ENCODE measurements around the gene ZNF28.
"Not testable (repeated sequence)": the region's sequence is repeated elsewhere in the genome, so short reads cannot be mapped to it uniquely, and the experiment has no call there.

ZNF28 gene

DNA sequence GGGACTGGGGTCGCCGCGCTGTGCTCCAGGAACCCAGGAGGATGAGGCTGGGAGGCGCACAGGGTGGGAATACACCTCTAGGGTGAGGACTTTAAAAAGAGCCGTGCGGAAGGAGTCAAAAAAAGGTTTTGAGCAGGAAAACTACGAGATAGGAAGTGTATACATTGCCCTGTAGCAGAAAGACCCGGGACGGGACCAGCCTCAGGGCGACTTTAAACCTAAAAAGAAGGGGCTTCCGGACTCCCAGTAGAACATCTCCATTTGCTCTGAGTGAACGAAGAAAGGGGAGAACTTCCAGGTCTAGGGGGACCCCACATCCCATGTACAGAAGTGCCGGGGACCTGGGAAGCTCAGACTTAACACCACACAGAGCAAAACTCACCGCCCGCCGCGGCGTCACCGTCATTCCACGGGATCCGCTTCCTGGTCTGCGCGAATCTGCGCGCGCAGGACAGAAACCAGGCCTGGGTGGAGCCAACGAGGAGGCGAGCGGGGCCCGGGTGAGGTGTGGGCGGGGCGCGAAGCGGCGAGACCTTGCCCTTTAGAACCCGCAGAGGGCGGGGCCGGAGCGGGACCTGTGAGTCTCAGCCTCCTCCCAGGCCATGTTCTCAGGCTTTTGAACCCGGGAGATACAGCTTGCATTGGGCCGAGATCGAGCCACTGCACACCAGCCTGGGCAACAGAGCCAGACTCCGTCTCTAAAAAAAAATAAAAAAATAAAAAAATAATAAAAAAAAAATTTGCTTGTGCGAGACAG lies at the start of gene ZNF28:
TSS of gene ZNF28 (minus strand) at position 430 of the 757 bp plus-strand sequence. CDS start 3,675 bp downstream, outside the sequence.
- DNase-seq = peak in 12 of 14 donors; percentile 2 to 78 (median 30)

GRCh38 chr19:52868031-52868430 lies 46.6 kb upstream of the ZNF28 start:
- DNase-seq = not testable (repeated sequence)

DNA sequence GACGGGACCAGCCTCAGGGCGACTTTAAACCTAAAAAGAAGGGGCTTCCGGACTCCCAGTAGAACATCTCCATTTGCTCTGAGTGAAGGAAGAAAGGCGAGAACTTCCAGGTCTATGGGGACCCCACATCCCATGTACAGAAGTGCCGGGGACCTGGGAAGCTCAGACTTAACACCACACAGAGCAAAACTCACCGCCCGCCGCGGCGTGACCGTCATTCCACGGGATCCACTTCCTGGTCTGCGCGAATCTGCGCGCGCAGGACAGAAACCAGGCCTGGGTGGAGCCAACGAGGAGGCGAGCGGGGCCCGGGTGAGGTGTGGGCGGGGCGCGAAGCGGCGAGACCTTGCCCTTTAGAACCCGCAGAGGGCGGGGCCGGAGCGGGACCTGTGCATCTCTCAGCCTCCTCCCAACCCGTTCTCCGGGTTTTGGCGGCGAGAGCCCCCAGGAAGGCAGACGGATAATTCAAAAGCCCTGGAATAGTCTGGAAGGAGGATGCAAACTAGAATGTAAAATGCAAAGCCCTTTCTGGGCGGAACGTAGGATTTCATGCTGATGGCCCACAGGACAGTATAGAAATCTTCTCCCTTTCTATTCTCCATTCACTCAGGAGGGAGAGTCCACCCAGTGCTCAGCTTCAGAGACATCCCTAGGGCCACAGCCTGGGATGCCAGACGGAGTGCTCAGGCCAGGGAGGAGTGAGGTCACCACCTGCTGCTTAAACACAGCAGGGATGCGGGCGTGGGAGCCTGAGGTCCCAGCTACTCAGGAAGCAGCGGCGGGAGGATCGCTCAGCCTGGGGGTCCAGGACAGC lies 36.2 kb upstream of the ZNF28 start, which contains the start of gene ZNF468:
TSS of gene ZNF468 (minus strand) at position 242 of the 814 bp plus-strand sequence. CDS start 3,347 bp downstream, outside the sequence.
- DNase-seq = peak in 13 of 14 donors; percentile 17 to 84 (median 69)

DNA sequence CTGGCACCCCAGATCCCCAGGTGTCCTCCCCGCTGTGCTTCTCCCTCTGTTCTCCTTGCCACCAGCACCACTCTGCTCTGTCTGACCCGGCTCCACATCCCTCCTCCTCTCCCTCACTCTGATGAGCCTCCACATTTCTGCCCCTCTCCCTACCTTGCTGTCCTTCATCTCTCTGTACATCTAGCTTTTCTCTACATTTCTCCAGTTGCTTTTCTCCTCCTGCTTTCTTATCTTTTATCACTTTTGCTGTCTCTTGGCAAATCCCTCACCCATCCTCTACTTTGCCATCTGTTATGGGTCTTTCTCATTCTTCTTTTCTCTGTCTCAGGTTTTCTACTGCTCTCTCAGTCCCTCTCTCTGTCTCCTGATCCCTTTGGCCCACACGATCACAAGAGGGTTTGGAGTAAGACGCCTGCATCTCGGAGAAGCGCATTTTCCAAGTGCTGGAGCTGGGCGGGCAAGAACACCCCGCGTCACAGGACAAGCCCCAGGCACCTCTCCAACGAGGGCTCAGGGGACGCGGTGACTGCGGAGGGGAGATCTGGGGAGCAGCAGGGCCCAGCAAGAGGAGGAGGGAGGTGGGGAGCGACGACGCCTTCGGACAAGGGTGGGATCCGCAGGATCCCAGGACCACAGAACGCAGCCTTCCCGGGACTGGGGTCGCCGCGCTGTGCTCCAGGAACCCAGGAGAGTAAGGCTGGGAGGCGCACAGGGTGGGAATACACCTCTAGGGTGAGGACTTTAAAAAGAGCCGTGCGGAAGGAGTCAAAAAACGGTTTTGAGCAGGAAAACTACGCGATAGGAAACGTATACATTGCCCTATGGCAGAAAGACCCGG lies 35.3 kb upstream of the ZNF28 start:
- DNase-seq = peak in 1 of 14 donors; percentile 14

GRCh38 chr19:52847352-52847751 lies 25.9 kb upstream of the ZNF28 start:
- not testable (repeated sequence) for DNase-seq

- DNase-seq = not testable (repeated sequence)
Observed at GRCh38 chr19:52840825-52841465, 19.5 kb upstream of the ZNF28 start.

- DNase-seq = not testable (repeated sequence)
Observed at GRCh38 chr19:52834289-52834688, 12.9 kb upstream of the ZNF28 start.

GRCh38 chr19:52833541-52833940 lies 12.1 kb upstream of the ZNF28 start:
- not testable (repeated sequence) for DNase-seq

- DNase-seq = not testable (repeated sequence)
Observed at GRCh38 chr19:52829866-52830265, 8.4 kb upstream of the ZNF28 start.

DNA sequence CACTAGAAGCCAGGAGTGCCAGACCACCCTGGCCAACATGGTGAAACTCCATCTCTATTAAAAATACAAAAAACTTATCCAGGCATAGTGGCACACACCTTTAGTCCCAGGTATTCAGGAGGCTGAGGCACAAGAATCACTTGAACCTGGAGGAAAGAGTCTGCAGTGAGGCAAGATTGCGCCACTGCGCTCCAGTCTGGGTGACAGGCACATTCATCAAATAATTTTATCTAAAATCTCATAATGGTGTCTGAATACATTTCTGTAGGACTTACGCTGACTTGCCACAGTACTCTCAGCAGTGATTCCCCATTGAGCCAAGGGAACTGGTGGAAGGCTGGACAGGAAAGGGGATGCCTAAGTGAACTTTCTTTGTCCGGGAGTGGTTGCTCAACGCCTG lies 4.3 kb upstream of the ZNF28 start:
- no peak for DNase-seq

GRCh38 chr19:52823676-52824075 lies 2.2 kb upstream of the ZNF28 start:
- peak in 2 of 14 donors; percentile 1 to 90 for DNase-seq

DNA sequence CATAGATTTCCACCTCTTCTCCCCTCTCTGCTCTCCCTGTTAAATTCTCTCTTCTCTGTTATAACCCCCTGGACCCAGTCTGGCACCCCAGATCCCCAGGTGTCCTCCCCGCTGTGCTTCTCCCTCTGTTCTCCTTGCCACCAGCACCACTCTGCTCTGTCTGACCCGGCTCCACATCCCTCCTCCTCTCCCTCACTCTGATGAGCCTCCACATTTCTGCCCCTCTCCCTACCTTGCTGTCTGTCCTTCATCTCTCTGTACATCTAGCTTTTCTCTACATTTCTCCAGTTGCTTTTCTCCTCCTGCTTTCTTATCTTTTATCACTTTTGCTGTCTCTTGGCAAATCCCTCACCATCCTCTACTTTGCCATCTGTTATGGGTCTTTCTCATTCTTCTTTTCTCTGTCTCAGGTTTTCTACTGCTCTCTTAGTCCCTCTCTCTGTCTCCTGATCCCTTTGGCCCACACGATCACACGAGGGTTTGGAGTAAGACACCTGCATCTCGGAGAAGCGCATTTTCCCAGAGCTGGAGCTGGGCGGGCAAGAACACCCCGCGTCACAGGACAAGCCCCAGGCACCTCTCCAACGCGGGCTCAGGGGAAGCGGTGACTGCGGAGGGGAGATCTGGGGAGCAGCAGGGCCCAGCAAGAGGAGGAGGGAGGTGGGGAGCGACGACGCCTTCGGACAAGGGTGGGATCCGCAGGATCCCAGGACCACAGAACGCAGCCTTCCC lies 795 bp downstream of the ZNF28 start:
- peak in 4 of 14 donors; percentile 1 to 48 (median 17) for DNase-seq

DNA sequence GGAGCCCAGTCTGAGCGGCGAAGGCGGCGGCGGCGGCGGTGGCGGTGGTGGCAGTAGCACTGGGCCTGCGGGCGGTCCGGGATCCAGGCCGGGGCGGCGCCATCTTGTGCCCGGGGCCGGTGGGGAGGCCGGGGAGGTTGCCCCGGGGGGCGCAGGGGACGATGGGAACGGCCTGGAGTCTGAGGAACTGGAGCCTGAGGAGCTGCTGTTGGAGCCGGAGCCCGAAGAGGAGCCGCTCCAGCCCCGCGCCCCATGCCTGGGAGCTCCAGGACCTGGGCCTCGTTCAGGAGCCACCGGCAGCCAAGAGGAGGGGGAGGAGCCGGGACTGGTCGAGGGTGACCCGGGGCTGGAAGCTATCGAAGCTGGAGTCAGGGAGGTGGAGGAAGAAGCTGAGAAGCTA lies 11.6 kb downstream of the ZNF28 start:
- DNase-seq = no peak

DNA sequence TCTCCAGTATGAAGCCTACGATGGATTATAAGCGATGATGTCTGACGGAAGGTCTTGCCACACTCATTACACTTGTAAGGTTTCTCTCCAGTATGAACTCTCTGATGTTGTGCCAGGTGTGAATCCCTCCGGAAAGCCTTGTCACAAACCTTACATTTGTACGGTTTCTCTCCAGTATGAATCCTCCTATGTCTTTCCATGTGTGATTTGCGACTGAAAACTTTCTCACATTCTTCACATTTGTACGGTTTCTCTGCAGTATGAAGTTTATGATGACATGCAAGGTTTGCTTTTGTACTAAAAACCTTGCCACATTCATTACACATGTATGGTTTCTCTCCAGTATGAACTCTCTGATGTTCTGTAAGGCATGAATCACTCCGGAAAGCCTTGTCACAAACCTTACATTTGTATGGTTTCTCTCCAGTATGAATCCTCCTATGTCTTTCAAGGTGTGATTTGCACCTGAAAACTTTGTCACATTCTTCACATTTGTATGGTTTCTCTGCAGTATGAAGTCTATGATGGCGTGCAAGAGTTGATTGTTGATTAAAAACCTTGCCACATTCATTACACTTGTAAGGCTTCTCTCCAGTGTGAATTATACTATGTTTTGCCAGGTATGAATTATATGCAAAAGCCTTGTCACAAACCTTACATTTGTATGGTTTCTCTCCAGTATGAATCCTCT lies 21.3 kb downstream of the ZNF28 start:
- DNase-seq = not testable (repeated sequence)

DNA sequence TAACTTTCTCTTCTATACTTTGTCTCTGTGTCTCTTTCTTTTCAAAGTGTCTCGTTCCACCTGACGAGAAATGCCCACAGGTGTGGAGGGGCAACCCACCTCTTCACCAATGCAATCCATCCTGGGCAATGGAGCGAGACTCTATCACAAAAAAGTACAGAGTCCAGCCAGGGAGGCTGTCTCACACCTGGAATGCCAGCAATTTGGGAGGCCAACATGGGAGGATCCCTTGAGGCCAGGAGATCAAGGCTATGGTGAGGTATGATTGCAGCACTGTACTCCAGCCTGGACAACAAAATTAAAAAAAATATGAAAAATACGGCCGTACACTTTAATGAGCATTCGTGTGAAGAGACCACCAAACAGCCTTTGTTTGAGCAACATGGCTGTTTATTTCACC lies 32.0 kb downstream of the ZNF28 start:
- DNase-seq = no peak

DNA sequence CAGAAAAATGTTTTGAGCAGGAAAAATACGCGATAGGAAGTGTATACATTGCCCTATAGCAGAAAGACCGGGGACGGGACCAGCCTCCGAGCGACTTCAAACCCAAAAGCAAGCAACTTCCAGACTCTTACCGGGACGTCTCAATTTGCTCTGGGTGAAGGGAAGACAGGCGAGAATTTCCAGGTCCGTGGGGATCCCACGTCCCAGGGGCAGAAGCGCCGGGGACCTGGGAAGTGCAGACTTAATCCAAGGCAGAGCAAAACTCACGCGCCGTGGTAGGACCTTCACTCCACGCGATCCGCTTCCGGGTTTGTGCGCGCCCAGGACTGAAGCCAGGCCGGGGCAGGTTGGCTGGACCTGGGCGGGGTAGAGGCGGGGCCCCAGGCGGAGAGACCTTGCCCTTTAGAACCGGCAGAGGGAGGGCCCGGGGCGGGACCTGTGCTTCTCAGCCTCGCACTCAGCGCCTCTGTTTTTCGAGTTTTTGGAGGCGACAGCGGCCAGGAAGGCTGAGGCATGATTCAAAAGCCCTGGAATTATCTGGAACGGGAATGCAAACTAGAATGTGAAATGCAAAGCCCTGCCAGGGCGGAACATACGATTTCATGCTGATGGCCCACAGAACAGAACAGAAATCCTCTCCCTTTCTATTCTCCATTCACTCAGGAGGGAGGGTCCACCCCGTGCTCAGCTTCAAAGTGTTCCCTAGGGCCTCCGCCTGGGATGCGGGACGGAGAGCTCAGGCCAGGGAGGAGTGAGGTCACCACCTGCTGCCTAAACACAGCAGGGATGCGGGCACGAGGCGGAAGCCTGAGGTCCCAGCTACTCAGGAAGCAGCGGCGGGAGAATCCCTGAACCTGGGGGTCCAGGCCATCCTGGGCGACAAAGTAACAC lies 34.7 kb downstream of the ZNF28 start, which contains the start of gene ZNF600:
TSS of gene ZNF600 (minus strand) at position 328 of the 891 bp plus-strand sequence. CDS start 7,903 bp downstream, outside the sequence.
- DNase-seq = peak in 12 of 14 donors; percentile 1 to 82 (median 19)

DNA sequence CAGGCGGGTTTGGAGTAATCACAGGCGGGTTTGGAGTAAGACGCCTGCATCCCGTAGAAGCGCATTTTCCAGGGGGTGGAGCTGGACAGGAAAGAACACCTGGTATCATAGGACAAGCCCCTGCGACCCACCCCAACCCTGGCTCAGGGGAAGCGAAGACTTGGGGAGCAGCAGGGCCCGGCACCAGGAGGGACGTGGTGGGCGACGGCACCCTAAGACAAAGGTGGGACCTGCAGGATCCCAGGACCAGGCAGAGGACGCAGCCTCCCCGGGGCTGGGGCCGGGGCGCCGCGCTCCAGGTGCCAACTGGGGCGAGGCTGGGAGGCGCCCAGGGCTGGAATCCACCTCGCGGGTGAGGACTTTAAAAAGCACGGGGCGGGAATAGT lies 35.4 kb downstream of the ZNF28 start:
- DNase-seq = no peak

DNA sequence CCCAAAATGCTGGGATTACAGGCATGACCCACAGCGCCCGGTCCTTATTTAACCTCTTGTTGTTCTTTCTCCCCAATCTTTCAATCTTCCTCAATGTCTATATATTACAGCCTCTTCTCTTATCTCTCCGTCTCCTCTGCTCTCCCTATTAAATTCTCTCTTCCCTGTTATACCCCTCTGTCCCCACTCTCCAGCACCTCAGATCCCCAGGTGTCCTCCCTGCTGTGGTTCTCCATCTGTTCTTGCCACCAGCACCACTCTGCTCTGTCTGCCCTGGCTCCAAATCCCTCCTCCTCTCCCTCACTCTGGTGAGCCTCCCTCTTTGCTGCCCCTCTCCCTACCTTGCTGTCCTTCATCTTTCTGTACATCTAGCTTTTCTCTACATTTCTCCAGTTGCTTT lies 35.9 kb downstream of the ZNF28 start:
- peak in 1 of 14 donors; percentile 68 for DNase-seq

DNA sequence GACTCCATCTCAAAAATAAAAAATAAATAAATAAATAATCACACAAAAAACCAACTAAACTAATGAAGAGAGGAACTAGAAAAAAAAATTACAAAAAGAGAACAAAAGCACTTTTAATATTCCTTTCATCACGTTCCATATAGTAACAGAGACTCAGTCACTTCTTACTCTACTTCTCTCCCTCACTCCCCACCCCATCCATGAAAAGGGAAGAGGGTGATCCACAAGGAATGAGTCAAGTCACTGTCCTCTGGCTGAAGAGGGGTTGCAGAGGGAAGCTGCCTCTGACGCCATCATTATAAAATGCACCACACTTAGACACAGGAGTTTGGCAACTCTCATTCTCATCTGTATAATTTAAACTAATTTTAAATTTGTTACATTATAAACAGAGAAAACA lies 38.6 kb downstream of the ZNF28 start:
- peak in 1 of 14 donors; percentile 7 for DNase-seq
